H1 (cell line): ENCODE results near the gene APOL2.

Experiments
- CHD2 ChIP-seq: IDR thresholded peaks from 2 replicates; pipeline ENCODE4 v1.6.1; 2012; ENCODE audit warnings: low read length, improper control_type of control experiment
- EP300 ChIP-seq, 2 experiments: IDR thresholded peaks; 1 replicate in 1 of 2; 2 replicates in 1 of 2; pipeline ENCODE4 v1.6.1; 2011 to 2012; ENCODE audit warnings: low read depth in 2 of 2, low read length in 2 of 2, mild to moderate bottlenecking in 2 of 2, borderline replicate concordance in 1 of 2, inconsistent platforms in 1 of 2, moderate library complexity in 1 of 2
- EZH2 ChIP-seq: fragments of 200-600 bp; sonication (generic); IDR thresholded peaks from 2 replicates; pipeline ENCODE4 v1.7.1; 2012; ENCODE audit warnings: low read depth, mild to moderate bottlenecking, moderate library complexity, low read length, inconsistent platforms; ENCODE audit not compliant: severe bottlenecking
- KDM1A ChIP-seq: fragments of 200-600, 300-600 bp; sonication (generic); IDR thresholded peaks from 2 replicates; pipeline ENCODE4 v1.7.1; 2016; ENCODE audit warnings: mild to moderate bottlenecking, low read length, borderline replicate concordance
- NRF1 ChIP-seq: IDR thresholded peaks from 2 replicates; pipeline ENCODE4 v1.6.1; 2011; ENCODE audit warnings: mild to moderate bottlenecking, low read depth, low read length, improper control_type of control experiment
- POLR2A ChIP-seq, 2 experiments: IDR thresholded peaks; 1 replicate in 1 of 2; 2 replicates in 1 of 2; pipeline ENCODE4 v1.6.1; 2011; ENCODE audit warnings: low read depth in 2 of 2, low read length in 2 of 2, mild to moderate bottlenecking in 2 of 2; ENCODE audit errors: control extremely low read depth in 1 of 2
- RFX5 ChIP-seq: IDR thresholded peaks from 2 replicates; pipeline ENCODE4 v1.6.1; 2011; ENCODE audit warnings: low read depth, low read length, improper control_type of control experiment, borderline replicate concordance
- RXRA ChIP-seq: IDR thresholded peaks from 2 replicates; pipeline ENCODE4 v1.6.1; 2011; ENCODE audit warnings: low read depth, mild to moderate bottlenecking, low read length, moderate library complexity; ENCODE audit not compliant: insufficient read depth
- SP1 ChIP-seq: IDR thresholded peaks from 2 replicates; pipeline ENCODE4 v1.6.1; 2011; ENCODE audit warnings: low read depth, low read length
- YY1 ChIP-seq: IDR thresholded peaks from 2 replicates; pipeline ENCODE4 v1.6.1; 2011; ENCODE audit warnings: low read depth, mild to moderate bottlenecking, low read length
- TF ChIP-seq, protein P1 (sequence below), 3 experiments: IDR thresholded peaks; 1 replicate in 2 of 3; 2 replicates in 1 of 3; pipeline versions ENCODE4 v1.5.1 to v1.6.1; 2011; ENCODE audit warnings: low read length in 3 of 3, mild to moderate bottlenecking in 3 of 3, inconsistent platforms in 2 of 3, low read depth in 1 of 3, moderate library complexity in 1 of 3; ENCODE audit not compliant: insufficient read depth in 1 of 3; ENCODE audit errors: control extremely low read depth in 1 of 3

DNA sequence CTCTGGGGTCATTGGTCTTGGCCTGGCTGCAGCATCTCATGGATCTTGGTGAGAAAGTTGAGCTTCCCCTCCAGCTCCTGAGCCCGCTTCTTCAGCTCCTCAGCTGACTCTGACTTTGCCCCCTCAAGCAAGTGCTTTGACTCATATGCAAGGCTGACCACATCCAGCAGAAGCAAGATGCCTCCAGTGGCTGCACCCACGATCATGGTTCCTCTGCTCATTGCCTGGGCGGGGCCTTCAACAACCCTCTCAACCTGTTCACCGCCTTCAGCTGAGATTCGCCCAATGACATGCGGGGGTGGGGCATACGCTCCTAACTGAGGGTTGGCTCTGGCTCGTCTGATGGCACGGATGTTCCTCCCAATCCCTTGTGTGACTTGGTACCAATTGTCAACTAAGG, 11.9 kb downstream of the APOL2 start:
- TF ChIP-seq, protein P1, sequence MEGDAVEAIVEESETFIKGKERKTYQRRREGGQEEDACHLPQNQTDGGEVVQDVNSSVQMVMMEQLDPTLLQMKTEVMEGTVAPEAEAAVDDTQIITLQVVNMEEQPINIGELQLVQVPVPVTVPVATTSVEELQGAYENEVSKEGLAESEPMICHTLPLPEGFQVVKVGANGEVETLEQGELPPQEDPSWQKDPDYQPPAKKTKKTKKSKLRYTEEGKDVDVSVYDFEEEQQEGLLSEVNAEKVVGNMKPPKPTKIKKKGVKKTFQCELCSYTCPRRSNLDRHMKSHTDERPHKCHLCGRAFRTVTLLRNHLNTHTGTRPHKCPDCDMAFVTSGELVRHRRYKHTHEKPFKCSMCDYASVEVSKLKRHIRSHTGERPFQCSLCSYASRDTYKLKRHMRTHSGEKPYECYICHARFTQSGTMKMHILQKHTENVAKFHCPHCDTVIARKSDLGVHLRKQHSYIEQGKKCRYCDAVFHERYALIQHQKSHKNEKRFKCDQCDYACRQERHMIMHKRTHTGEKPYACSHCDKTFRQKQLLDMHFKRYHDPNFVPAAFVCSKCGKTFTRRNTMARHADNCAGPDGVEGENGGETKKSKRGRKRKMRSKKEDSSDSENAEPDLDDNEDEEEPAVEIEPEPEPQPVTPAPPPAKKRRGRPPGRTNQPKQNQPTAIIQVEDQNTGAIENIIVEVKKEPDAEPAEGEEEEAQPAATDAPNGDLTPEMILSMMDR (IDR thresholded peaks at IDR 0.05; ENCODE audit: control extremely low read depth in 1 of 3, insufficient read depth in 1 of 3, low read depth in 1 of 3, low read length in 3 of 3) = no peak
- TF ChIP-seq POLR2A (IDR thresholded peaks at IDR 0.05; ENCODE audit: control extremely low read depth in 1 of 2, low read depth in 2 of 2, low read length in 2 of 2) (no peak), YY1 (no peak), CHD2 (no peak), RFX5 (no peak), RXRA (no peak), KDM1A (no peak), EP300 (IDR thresholded peaks at IDR 0.05; ENCODE audit: borderline replicate concordance in 1 of 2, low read depth in 2 of 2, low read length in 2 of 2) (no peak), EZH2 (no peak), NRF1 (no peak), SP1 (no peak)
